ENCODE measurements around the gene SRCIN1.
"Not testable (repeated sequence)": the region's sequence is repeated elsewhere in the genome, so short reads cannot be mapped to it uniquely, and the experiment has no call there.

Gene SRCIN1

DNA sequence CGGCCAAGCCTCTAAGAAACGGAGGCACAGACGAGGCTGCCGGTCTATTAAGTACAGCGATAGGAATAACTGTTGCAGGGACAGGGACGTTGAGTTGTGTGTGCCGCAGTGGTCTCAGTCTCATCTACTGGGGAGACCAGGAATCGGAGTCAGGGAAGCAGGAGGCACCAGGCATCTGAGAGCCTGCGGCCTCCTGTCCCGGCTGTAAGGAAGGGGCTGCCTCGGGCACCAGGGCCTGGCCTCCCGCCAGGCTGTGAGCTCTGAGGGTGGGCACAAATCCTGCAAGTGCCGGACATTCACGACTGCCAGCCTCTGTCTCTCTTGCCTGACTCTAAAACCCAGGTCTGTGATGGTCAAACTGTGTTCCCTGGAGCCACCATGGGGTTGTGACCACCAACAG, 101.5 kb downstream of the SRCIN1 start:
- peaks cover 8% of the 10 kb centered on the region for H3K36me3 ChIP-seq (ENCODE audit: insufficient read depth, low read length)
- no peaks in the 10 kb centered on the region for H3K27me3 ChIP-seq (ENCODE audit: insufficient read depth, low read length)
- no peak overlapping the region for H2AFZ ChIP-seq (ENCODE audit: low read depth, low read length)
- no peak overlapping the region for H3K4me3 ChIP-seq (ENCODE audit: low read length)
- no peaks in the 10 kb centered on the region for H3K4me1 ChIP-seq (ENCODE audit: insufficient read depth, low read length)
- H3K9me3 ChIP-seq (ENCODE audit: low read length), result no peaks in the 10 kb centered on the region

- not testable (repeated sequence) for H3K36me3 ChIP-seq (ENCODE audit: insufficient read depth, low read length); H3K4me3 ChIP-seq (ENCODE audit: low read length); H3K27me3 ChIP-seq (ENCODE audit: insufficient read depth, low read length)
Measured at GRCh38 chr17:38503286-38503913, 102.4 kb downstream of the SRCIN1 start.

DNA sequence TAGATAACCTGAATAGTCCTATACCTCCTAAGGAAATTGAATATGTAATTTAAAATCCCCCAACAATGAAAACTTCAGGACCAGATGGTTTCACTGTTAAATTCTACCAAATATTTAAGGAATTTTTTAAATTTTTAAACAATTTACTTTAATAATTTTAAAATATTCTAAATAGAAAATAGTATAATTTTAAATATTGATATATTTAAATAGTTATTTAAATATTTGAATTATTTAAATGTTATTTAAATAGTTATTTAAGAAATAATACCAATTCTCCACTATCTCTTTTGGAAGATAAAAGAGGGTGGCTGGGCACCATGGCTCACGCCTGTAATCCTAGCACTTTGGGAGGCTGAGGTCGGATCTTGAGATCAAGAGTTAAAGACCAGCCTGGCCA, 104.0 kb downstream of the SRCIN1 start:
- H3K9me3 ChIP-seq (ENCODE audit: low read length); H3K27me3 ChIP-seq (ENCODE audit: insufficient read depth, low read length); H3K4me3 ChIP-seq (ENCODE audit: low read length); H2AFZ ChIP-seq (ENCODE audit: low read depth, low read length); H3K4me1 ChIP-seq (ENCODE audit: insufficient read depth, low read length); H3K36me3 ChIP-seq (ENCODE audit: insufficient read depth, low read length): not testable (repeated sequence)

More at GRCh38 chr17:38503286-38503913, 102.4 kb downstream of the SRCIN1 start:
- not testable (repeated sequence) for H3K4me1 ChIP-seq (ENCODE audit: insufficient read depth, low read length); H3K9me3 ChIP-seq (ENCODE audit: low read length); H2AFZ ChIP-seq (ENCODE audit: low read depth, low read length)

DNA sequence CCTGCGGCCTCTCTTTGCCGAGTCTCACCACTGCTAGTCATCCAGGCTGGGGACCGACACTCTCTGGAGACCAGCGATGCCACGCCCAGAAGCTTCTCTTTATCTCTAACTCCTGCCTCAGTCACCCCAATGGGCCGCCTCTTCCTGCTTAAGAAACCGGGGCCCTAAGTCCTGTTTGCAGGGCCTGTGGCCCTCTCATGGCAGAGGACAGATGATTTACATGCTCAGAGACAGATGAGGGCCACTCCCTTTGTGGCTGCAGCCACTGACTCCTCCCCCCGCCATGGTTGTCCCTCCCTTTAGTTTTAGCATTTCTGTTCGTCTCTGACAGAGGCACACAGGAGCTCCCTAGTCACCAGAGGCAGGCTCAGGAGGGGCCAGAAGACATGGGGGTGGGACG, 106.5 kb downstream of the SRCIN1 start:
- H3K36me3 ChIP-seq (ENCODE audit: insufficient read depth, low read length); H3K4me1 ChIP-seq (ENCODE audit: insufficient read depth, low read length); H3K27me3 ChIP-seq (ENCODE audit: insufficient read depth, low read length); H3K9me3 ChIP-seq (ENCODE audit: low read length); H3K4me3 ChIP-seq (ENCODE audit: low read length); H2AFZ ChIP-seq (ENCODE audit: low read depth, low read length): not testable (repeated sequence)

DNA sequence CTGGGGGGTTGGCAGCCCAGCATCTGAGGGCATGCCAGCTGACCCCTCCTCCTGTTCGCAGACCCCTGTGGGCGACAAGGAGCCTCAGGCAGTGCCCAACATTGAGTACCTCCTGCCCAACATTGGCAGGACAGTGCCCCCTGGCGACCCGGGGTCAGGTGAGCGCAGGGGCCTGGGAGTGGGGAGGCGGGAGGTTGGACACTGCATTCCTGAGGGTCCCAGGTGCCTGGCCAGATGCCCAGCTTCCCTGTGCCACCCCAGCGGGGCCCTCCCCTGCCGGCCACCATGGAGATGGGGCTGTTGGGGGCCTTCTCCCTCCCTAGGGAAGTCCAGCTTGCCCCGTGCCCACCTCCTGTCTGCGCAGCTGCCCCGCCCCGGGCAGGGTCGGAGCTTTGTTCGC, 107.4 kb downstream of the SRCIN1 start:
- Histone ChIP-seq H3K36me3 (ENCODE audit: insufficient read depth, low read length) (peaks cover 8% of the 10 kb centered on the region), H2AFZ (ENCODE audit: low read depth, low read length) (no peak overlapping the region), H3K27me3 (ENCODE audit: insufficient read depth, low read length) (no peaks in the 10 kb centered on the region), H3K4me1 (ENCODE audit: insufficient read depth, low read length) (no peaks in the 10 kb centered on the region), H3K9me3 (ENCODE audit: low read length) (no peaks in the 10 kb centered on the region), H3K4me3 (ENCODE audit: low read length) (no peak overlapping the region)

- not testable (repeated sequence) for H3K36me3 ChIP-seq (ENCODE audit: insufficient read depth, low read length); H3K27me3 ChIP-seq (ENCODE audit: insufficient read depth, low read length); H3K4me3 ChIP-seq (ENCODE audit: low read length); H2AFZ ChIP-seq (ENCODE audit: low read depth, low read length); H3K9me3 ChIP-seq (ENCODE audit: low read length); H3K4me1 ChIP-seq (ENCODE audit: insufficient read depth, low read length)
Measured at GRCh38 chr17:38497656-38498055, 108.1 kb downstream of the SRCIN1 start.

GRCh38 chr17:38494152-38494551, 111.6 kb downstream of the SRCIN1 start:
- not testable (repeated sequence) for H3K27me3 ChIP-seq (ENCODE audit: insufficient read depth, low read length); H3K4me1 ChIP-seq (ENCODE audit: insufficient read depth, low read length); H2AFZ ChIP-seq (ENCODE audit: low read depth, low read length); H3K36me3 ChIP-seq (ENCODE audit: insufficient read depth, low read length); H3K4me3 ChIP-seq (ENCODE audit: low read length); H3K9me3 ChIP-seq (ENCODE audit: low read length)

GRCh38 chr17:38492067-38493040, 113.4 kb downstream of the SRCIN1 start:
- H3K9me3 ChIP-seq (ENCODE audit: low read length); H3K4me1 ChIP-seq (ENCODE audit: insufficient read depth, low read length); H3K4me3 ChIP-seq (ENCODE audit: low read length); H2AFZ ChIP-seq (ENCODE audit: low read depth, low read length); H3K27me3 ChIP-seq (ENCODE audit: insufficient read depth, low read length); H3K36me3 ChIP-seq (ENCODE audit: insufficient read depth, low read length): not testable (repeated sequence)

DNA sequence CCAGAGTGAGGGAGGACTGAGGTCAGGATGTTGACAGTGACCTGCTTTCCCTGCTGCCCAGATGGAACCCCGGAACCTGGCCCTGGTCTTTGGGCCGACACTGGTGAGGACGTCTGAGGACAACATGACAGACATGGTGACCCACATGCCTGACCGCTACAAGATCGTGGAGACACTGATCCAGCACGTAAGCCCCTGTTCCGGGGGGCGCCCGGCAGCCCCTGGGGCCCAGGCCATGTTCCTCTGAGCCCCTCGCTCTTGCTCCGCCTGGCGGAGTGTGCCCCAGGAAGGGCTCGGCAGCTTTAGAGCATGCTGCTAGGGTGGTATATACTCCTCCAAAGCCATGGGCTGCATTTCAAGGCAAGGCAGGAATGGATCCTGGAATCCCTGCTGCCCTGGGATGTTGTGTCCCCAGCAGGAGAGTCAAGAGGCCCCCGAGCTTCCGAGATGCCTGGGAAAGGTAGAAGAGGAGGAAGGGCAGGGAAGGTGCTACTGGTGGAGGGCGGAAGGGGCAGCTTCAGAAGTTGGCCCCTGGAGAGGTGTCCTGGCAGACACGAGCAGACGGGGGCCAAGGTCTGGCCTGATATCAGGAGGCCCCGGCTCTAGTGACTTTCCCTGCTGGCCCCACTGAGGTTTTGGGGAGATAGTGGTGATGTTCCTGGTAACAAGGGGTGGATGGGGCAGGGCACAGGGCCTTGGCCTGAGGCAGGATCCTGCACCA, 114.2 kb downstream of the SRCIN1 start:
- not testable (repeated sequence) for H2AFZ ChIP-seq (ENCODE audit: low read depth, low read length); H3K9me3 ChIP-seq (ENCODE audit: low read length); H3K4me1 ChIP-seq (ENCODE audit: insufficient read depth, low read length); H3K27me3 ChIP-seq (ENCODE audit: insufficient read depth, low read length); H3K4me3 ChIP-seq (ENCODE audit: low read length); H3K36me3 ChIP-seq (ENCODE audit: insufficient read depth, low read length)

DNA sequence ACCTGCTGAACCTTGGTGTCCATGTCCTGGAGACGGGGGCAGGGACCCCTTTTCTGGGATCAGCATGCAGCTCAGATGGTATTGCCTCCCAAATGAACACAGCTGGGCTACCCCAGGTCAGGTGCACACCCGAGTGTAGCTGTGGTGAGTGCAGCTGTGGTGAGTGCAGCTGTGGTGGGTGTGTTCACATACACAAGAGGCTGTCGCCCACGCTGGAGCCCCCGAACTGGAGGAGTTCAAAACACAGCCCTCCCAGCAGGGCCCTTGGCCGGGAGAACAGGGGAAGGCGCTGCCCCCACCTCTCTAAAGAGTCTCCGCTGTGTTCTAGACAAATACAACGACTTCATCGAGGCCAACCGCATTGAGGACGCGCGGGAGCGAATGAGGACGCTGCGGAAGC, 116.0 kb downstream of the SRCIN1 start:
- H3K27me3 ChIP-seq (ENCODE audit: insufficient read depth, low read length); H2AFZ ChIP-seq (ENCODE audit: low read depth, low read length); H3K9me3 ChIP-seq (ENCODE audit: low read length); H3K4me3 ChIP-seq (ENCODE audit: low read length); H3K4me1 ChIP-seq (ENCODE audit: insufficient read depth, low read length); H3K36me3 ChIP-seq (ENCODE audit: insufficient read depth, low read length): not testable (repeated sequence)

DNA sequence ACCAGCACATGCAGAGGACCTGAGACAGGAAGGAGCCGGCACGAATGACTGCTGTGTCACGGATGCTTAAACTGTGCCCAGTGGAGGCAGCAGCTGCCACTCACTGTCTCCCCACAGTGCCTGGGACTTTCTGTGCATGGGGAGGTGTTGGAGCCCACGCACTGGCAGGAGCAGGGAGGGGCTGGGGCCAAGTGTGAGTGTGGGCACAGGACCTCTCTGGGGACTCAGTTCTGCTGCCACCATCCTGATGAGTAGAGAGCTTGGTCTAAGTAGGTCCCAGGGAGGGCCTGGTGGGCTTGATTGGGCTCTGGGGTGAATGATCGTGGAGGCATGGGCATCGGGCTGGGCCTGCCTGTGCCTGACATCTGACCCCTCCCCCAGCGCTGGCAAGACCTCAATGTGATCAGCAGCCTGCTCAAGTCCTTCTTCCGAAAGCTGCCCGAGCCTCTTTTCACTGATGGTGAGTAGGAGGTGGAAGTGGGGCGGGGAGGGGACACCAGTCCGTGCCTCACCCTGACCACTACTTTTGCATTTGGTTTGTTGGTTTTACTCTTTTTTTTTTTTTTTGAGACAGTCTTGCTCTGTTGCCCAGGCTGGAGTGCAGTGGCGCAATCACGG, 120.0 kb downstream of the SRCIN1 start:
- not testable (repeated sequence) for H3K36me3 ChIP-seq (ENCODE audit: insufficient read depth, low read length); H3K4me1 ChIP-seq (ENCODE audit: insufficient read depth, low read length); H3K27me3 ChIP-seq (ENCODE audit: insufficient read depth, low read length); H3K9me3 ChIP-seq (ENCODE audit: low read length); H3K4me3 ChIP-seq (ENCODE audit: low read length); H2AFZ ChIP-seq (ENCODE audit: low read depth, low read length)

DNA sequence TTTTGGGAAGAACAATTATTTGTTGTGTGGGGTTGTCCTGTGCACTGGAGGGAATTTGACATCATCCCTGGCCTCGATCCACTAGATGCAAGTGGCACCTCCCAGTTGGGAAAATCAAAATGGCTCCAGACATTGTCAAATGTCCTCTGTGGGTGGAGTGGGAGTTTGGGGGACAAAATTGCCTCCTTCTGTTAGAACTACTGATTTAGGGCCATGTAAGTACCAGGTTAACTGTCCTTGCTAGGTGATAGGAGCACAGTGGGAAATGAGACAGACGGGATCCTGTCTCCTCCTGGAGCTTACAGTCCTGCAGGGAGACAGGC, 120.6 kb downstream of the SRCIN1 start:
- peaks cover 6% of the 10 kb centered on the region for H3K36me3 ChIP-seq (ENCODE audit: insufficient read depth, low read length)
- no peaks in the 10 kb centered on the region for H3K9me3 ChIP-seq (ENCODE audit: low read length)
- H3K4me3 ChIP-seq (ENCODE audit: low read length), result no peak overlapping the region
- no peaks in the 10 kb centered on the region for H3K27me3 ChIP-seq (ENCODE audit: insufficient read depth, low read length)
- H2AFZ ChIP-seq (ENCODE audit: low read depth, low read length), result no peak overlapping the region
- no peaks in the 10 kb centered on the region for H3K4me1 ChIP-seq (ENCODE audit: insufficient read depth, low read length)
